Endothelial cell of hepatic sinusoid (primary cell): Measurements from ENCODE around the gene MCTP2.
"Not testable (repeated sequence)": the region's sequence is repeated elsewhere in the genome, so short reads cannot be mapped to it uniquely, and the experiment has no call there.

Source experiments
- in situ Hi-C: cut with HindIII; loops from 2 replicates; pipeline ENCODE4 v1.10.0; 2017; ENCODE audit warnings: low sequenced_read_pairs

The MCTP2 gene

GRCh38 chr15:94445566-94446160 lies 214.3 kb downstream of the MCTP2 start:
- in situ Hi-C loops, result no loop called here

GRCh38 chr15:94446441-94446840 lies 215.1 kb downstream of the MCTP2 start:
- in situ Hi-C loops, result no loop called here

- in situ Hi-C loops, result no loop called here
Observed at GRCh38 chr15:94451466-94451865, 220.1 kb downstream of the MCTP2 start.

- in situ Hi-C loops, result no loop called here
Observed at GRCh38 chr15:94453227-94453988, 222.0 kb downstream of the MCTP2 start.

GRCh38 chr15:94455297-94455696 lies 223.9 kb downstream of the MCTP2 start:
- in situ Hi-C loops, result no loop called here

- in situ Hi-C loops, result no loop called here
Observed at GRCh38 chr15:94456226-94456625, 224.9 kb downstream of the MCTP2 start.

GRCh38 chr15:94457661-94458060 lies 226.3 kb downstream of the MCTP2 start:
- in situ Hi-C loops, result no loop called here

GRCh38 chr15:94460624-94461023 lies 229.3 kb downstream of the MCTP2 start:
- in situ Hi-C loops, result loop anchor here (5.0 kb wide), 1 partner anchor 48 kb away; no protein-coding TSS in a partner anchor

- in situ Hi-C loops, result no loop called here
Observed at GRCh38 chr15:94467034-94467433, 235.7 kb downstream of the MCTP2 start.

- in situ Hi-C loops, result no loop called here
Observed at GRCh38 chr15:94470492-94470891, 239.1 kb downstream of the MCTP2 start.

- in situ Hi-C loops, result no loop called here
Observed at GRCh38 chr15:94476686-94477085, 245.3 kb downstream of the MCTP2 start.

GRCh38 chr15:94477913-94478553 lies 246.7 kb downstream of the MCTP2 start:
- in situ Hi-C loops, result no loop called here

GRCh38 chr15:94478763-94479162 lies 247.4 kb downstream of the MCTP2 start:
- in situ Hi-C loops, result no loop called here

GRCh38 chr15:94480289-94480834 lies 249.0 kb downstream of the MCTP2 start:
- in situ Hi-C loops, result no loop called here

- in situ Hi-C loops, result no loop called here
Observed at GRCh38 chr15:94485148-94485719, 253.9 kb downstream of the MCTP2 start.

- in situ Hi-C loops, result no loop called here
Observed at GRCh38 chr15:94487635-94488034, 256.3 kb downstream of the MCTP2 start.

- in situ Hi-C loops, result no loop called here
Observed at GRCh38 chr15:94493176-94493575, 261.8 kb downstream of the MCTP2 start.

- in situ Hi-C loops, result not testable (repeated sequence)
Observed at GRCh38 chr15:94493586-94493985, 262.2 kb downstream of the MCTP2 start.

- in situ Hi-C loops, result no loop called here
Observed at GRCh38 chr15:94494732-94495131, 263.4 kb downstream of the MCTP2 start.

- in situ Hi-C loops, result no loop called here
Observed at GRCh38 chr15:94503293-94503692, 271.9 kb downstream of the MCTP2 start.

GRCh38 chr15:94509259-94509658 lies 277.9 kb downstream of the MCTP2 start:
- in situ Hi-C loops, result no loop called here
